Measurements from ENCODE around the gene PLPPR1. TPM values are rescaled to one million over a fixed set of nuclear protein-coding genes. Genes with fewer than 3 reads are reported as not detected.

Gene PLPPR1
- total RNA-seq, 1 donor from 2014 or later: 6.3 TPM

DNA sequence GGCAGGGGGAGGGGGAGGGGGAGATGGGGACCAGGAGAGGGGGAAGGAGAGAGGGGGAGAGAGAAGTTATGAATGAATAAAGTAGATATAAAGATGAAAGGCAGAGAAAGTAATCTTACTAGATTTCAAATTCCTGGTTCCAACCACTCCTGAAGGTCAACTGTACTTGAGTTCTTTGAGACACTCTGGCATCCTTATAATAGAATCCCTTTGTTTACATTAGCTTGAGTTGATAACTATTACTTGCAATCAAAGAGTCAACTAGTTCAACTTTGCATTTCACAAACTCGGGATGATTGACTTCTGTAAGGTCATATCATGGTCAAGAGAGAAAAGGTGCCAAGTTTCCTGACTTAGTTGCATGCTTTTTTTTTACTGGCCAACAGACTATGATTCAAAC lies 314.1 kb downstream of the PLPPR1 start:
- no peaks in the 10 kb centered on the region for H3K9me3 ChIP-seq (ENCODE audit: control insufficient read depth in 3 of 3, low read length in 3 of 3)
- peaks cover 0 to 2% (median 0%) of the 10 kb centered on the region in 3 donors for H3K27me3 ChIP-seq (ENCODE audit: control insufficient read depth in 3 of 3, insufficient read depth in 3 of 3, low read length in 3 of 3)
- no peak overlapping the region for H3K4me3 ChIP-seq (ENCODE audit: low read length in 3 of 3)
- H3K9ac ChIP-seq (ENCODE audit: low read depth in 1 of 3, low read length in 3 of 3): no peak overlapping the region
- no peak overlapping the region for H3K27ac ChIP-seq (ENCODE audit: low read depth, low read length)
- no peaks in the 10 kb centered on the region for H3K36me3 ChIP-seq (ENCODE audit: control insufficient read depth in 3 of 3, insufficient read depth in 3 of 3, low read length in 3 of 3)
- no peaks in the 10 kb centered on the region for H3K4me1 ChIP-seq (ENCODE audit: control insufficient read depth in 3 of 3, insufficient read depth in 3 of 3, low read length in 3 of 3)

DNA sequence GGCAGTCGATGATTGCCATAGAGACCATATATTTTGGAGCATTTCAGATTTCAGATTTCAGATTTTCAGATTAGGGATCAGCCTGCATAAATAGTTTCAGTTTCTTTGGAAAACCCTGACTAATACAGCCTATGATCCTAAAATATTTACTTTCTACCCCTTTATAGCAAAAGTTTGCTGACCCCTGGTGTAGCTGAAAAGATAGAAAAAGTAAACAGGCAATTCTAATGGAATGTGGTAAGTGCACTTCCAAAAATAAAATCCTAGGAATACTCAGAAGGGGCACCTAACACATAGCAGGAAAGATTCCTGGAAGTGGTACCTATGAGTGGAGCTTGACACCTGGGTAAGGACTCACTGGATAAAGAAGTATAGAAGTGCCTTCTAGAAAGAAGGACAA lies 321.8 kb downstream of the PLPPR1 start:
- Histone ChIP-seq H3K9me3 (ENCODE audit: control insufficient read depth in 3 of 3, low read length in 3 of 3) (no peaks in the 10 kb centered on the region), H3K27me3 (ENCODE audit: control insufficient read depth in 3 of 3, insufficient read depth in 3 of 3, low read length in 3 of 3) (peaks cover 0 to 2% (median 0%) of the 10 kb centered on the region in 3 donors), H3K4me1 (ENCODE audit: control insufficient read depth in 3 of 3, insufficient read depth in 3 of 3, low read length in 3 of 3) (no peaks in the 10 kb centered on the region), H3K27ac (ENCODE audit: low read depth, low read length) (no peak overlapping the region), H3K36me3 (ENCODE audit: control insufficient read depth in 3 of 3, insufficient read depth in 3 of 3, low read length in 3 of 3) (no peaks in the 10 kb centered on the region), H3K9ac (ENCODE audit: low read depth in 1 of 3, low read length in 3 of 3) (no peak overlapping the region), H3K4me3 (ENCODE audit: low read length in 3 of 3) (no peak overlapping the region)

DNA sequence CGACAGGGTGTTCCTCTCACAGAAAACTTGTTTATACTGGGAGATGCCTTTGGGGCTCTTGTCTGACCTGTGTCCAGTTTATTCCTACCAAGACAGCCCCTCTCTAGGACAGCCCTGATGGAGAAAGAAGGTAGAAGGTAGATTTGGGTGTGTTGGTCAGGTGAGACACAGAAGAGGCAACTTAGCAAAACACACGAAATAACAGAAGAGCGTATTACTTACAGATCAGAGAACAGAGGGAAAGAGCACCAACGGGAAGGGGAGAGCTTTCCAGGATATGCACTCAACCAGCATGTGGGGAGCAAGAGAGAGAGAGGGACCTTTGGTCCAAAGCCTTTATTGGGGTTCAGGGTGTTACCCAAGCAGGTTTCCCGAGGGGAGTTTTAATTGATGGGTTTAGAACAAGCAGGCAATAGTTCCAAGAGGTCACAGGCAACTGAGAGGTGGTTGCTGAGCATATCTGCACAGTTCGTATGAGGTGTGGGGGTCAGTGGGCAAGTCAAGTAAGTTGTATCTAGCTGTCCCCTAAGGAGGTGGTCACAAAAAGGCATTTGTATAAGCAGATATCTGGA lies 324.5 kb downstream of the PLPPR1 start:
- Histone ChIP-seq H3K27ac (ENCODE audit: low read depth, low read length) (no peak overlapping the region), H3K36me3 (ENCODE audit: control insufficient read depth in 3 of 3, insufficient read depth in 3 of 3, low read length in 3 of 3) (no peaks in the 10 kb centered on the region), H3K4me3 (ENCODE audit: low read length in 3 of 3) (no peak overlapping the region), H3K27me3 (ENCODE audit: control insufficient read depth in 3 of 3, insufficient read depth in 3 of 3, low read length in 3 of 3) (no peaks in the 10 kb centered on the region), H3K9me3 (ENCODE audit: control insufficient read depth in 3 of 3, low read length in 3 of 3) (no peaks in the 10 kb centered on the region), H3K9ac (ENCODE audit: low read depth in 1 of 3, low read length in 3 of 3) (no peak overlapping the region), H3K4me1 (ENCODE audit: control insufficient read depth in 3 of 3, insufficient read depth in 3 of 3, low read length in 3 of 3) (no peaks in the 10 kb centered on the region)

DNA sequence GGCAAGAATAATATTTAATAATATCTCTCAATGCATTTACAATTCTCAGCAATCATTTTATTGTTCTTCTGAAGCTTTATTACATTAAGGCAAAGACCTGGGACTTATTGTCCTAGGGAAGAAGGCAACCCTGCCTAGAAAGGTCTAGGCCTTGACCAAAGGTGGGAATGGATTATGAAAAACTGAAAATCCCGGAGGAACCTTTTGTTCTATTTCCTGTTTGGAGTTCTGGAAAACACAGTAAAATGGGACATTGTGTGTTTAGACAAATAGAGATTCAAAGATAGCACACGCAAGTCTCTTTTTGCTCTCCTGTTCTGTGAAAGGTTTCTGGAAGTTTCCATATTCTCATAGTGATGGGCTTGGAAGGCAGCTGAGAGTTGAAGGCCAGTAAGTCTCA lies 325.2 kb downstream of the PLPPR1 start:
- Histone ChIP-seq H3K27me3 (ENCODE audit: control insufficient read depth in 3 of 3, insufficient read depth in 3 of 3, low read length in 3 of 3) (no peaks in the 10 kb centered on the region), H3K9ac (ENCODE audit: low read depth in 1 of 3, low read length in 3 of 3) (no peak overlapping the region), H3K27ac (ENCODE audit: low read depth, low read length) (no peak overlapping the region), H3K36me3 (ENCODE audit: control insufficient read depth in 3 of 3, insufficient read depth in 3 of 3, low read length in 3 of 3) (no peaks in the 10 kb centered on the region), H3K4me1 (ENCODE audit: control insufficient read depth in 3 of 3, insufficient read depth in 3 of 3, low read length in 3 of 3) (no peaks in the 10 kb centered on the region), H3K9me3 (ENCODE audit: control insufficient read depth in 3 of 3, low read length in 3 of 3) (no peaks in the 10 kb centered on the region), H3K4me3 (ENCODE audit: low read length in 3 of 3) (no peak overlapping the region)

DNA sequence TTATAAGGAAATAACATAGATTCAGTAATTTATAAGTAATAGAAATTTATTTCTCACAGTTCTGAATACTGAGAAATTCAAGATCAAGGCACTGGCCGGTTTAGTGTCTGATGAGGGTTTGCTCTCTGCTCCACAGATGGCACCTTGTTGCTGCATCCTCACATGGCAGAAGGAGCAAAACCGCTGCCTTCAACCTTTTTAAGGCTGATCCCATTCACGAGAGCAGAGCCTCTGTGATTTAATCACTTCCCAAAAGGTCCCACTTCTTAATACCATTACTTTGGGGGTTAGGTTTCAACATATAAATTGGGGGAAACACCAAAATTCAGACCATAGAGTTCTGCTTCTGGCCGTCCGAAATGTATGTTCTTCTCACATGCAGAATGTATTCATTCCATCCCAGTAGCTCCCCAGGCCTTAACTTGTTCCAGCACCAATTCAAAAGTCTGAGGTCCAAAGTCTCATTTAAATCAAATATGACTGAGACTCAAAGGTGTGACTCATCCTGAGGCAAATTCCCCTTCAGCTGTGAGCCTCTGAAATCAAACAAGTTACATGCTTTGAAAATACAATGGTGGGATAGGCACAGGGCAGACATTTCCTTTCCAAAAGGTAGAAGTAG lies 325.7 kb downstream of the PLPPR1 start:
- H3K4me1 ChIP-seq (ENCODE audit: control insufficient read depth in 3 of 3, insufficient read depth in 3 of 3, low read length in 3 of 3): no peaks in the 10 kb centered on the region
- no peaks in the 10 kb centered on the region for H3K9me3 ChIP-seq (ENCODE audit: control insufficient read depth in 3 of 3, low read length in 3 of 3)
- H3K36me3 ChIP-seq (ENCODE audit: control insufficient read depth in 3 of 3, insufficient read depth in 3 of 3, low read length in 3 of 3): no peaks in the 10 kb centered on the region
- no peak overlapping the region for H3K4me3 ChIP-seq (ENCODE audit: low read length in 3 of 3)
- H3K9ac ChIP-seq (ENCODE audit: low read depth in 1 of 3, low read length in 3 of 3): no peak overlapping the region
- no peaks in the 10 kb centered on the region for H3K27me3 ChIP-seq (ENCODE audit: control insufficient read depth in 3 of 3, insufficient read depth in 3 of 3, low read length in 3 of 3)
- H3K27ac ChIP-seq (ENCODE audit: low read depth, low read length): no peak overlapping the region

DNA sequence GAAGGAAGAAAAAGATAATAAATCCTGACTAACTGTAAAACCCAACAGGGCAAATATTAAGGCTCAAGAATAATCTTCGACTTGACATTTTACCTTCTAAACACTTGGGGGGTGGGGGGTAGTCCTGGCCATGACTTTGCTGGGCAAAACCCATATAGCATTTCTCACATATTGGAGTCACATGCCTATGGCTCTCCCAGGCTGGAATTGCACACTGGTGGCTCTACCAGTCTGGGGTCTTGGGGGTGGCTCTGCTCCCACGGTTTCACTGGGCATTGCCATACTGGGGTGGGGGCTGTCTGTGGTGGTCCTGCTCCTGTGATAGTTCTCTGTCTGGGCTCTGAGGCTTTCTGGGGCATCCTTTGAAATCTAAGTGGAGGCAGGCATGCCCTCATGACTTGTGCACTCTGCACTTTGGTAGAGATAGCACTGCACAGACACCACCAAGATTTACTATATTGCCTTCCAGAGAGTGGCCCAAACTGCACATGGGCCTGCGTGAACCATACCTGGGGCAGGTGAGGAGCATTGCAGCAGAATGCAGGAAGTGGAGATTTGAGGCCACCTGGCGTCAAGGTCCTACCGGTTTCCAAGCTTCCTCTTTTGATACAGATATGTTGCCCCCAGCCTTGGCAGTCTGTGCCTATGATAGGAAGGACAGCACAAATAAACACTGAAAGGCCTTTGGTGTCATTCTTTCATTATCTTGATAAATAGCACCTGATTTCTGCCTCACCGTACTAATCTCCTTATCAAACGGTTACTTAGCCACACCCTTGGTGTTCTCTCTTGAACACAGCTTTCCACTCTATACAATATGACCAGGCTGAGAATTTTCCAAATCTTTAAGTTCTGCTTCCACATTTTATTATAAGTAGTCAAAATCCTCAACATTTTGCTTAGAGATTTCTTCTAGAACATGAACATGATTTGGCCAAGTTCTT lies 326.5 kb downstream of the PLPPR1 start:
- no peaks in the 10 kb centered on the region for H3K36me3 ChIP-seq (ENCODE audit: control insufficient read depth in 3 of 3, insufficient read depth in 3 of 3, low read length in 3 of 3)
- H3K4me1 ChIP-seq (ENCODE audit: control insufficient read depth in 3 of 3, insufficient read depth in 3 of 3, low read length in 3 of 3): no peaks in the 10 kb centered on the region
- no peak overlapping the region for H3K4me3 ChIP-seq (ENCODE audit: low read length in 3 of 3)

DNA sequence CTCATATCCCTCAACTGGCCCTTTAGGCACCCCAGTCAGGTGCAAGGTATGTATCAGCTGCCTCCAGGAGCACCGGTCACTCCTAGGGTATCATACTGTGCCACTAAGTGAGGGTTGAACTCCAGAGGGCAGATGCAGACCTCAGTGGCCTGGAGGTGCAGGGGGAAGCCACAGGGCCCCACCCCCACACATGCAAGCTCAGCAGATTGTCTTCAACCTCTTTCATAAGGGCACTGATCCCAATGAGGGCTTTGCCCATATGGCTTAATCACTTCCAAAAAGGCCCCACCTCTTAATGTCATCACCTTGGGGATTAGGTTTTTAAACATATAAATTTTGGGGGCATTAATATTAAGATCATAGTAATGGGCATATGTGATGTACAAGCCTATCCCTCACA lies 328.1 kb downstream of the PLPPR1 start:
- Histone ChIP-seq H3K9me3 (ENCODE audit: control insufficient read depth in 3 of 3, low read length in 3 of 3) (no peaks in the 10 kb centered on the region), H3K9ac (ENCODE audit: low read depth in 1 of 3, low read length in 3 of 3) (no peak overlapping the region), H3K4me1 (ENCODE audit: control insufficient read depth in 3 of 3, insufficient read depth in 3 of 3, low read length in 3 of 3) (no peaks in the 10 kb centered on the region), H3K4me3 (ENCODE audit: low read length in 3 of 3) (no peak overlapping the region), H3K36me3 (ENCODE audit: control insufficient read depth in 3 of 3, insufficient read depth in 3 of 3, low read length in 3 of 3) (no peaks in the 10 kb centered on the region), H3K27ac (ENCODE audit: low read depth, low read length) (no peak overlapping the region), H3K27me3 (ENCODE audit: control insufficient read depth in 3 of 3, insufficient read depth in 3 of 3, low read length in 3 of 3) (no peaks in the 10 kb centered on the region)

More for the DNA sequence above, 326.5 kb downstream of the PLPPR1 start:
- Histone ChIP-seq H3K27ac (ENCODE audit: low read depth, low read length) (no peak overlapping the region), H3K27me3 (ENCODE audit: control insufficient read depth in 3 of 3, insufficient read depth in 3 of 3, low read length in 3 of 3) (no peaks in the 10 kb centered on the region), H3K9ac (ENCODE audit: low read depth in 1 of 3, low read length in 3 of 3) (no peak overlapping the region), H3K9me3 (ENCODE audit: control insufficient read depth in 3 of 3, low read length in 3 of 3) (no peaks in the 10 kb centered on the region)

DNA sequence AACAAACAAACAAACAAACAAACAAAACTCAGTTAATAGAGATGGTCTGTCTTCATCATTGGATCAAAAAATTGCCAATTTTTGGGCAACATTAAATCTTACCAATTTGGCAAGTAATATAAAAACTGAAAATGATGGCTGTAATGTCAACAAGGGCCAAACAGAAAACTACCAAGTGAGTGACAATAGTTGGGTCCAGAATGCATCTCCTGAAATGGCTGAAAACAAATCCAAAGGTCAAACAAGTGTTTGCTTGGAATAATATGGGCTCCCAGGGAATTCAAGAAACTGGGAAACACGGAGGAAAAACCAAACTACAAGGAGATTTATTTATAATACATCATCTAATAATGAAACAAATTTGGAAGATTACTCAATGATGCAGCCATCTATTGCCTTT lies 331.2 kb downstream of the PLPPR1 start:
- H3K9me3 ChIP-seq (ENCODE audit: control insufficient read depth in 3 of 3, low read length in 3 of 3): no peaks in the 10 kb centered on the region
- H3K27ac ChIP-seq (ENCODE audit: low read depth, low read length): no peak overlapping the region
- H3K4me1 ChIP-seq (ENCODE audit: control insufficient read depth in 3 of 3, insufficient read depth in 3 of 3, low read length in 3 of 3): no peaks in the 10 kb centered on the region
- H3K27me3 ChIP-seq (ENCODE audit: control insufficient read depth in 3 of 3, insufficient read depth in 3 of 3, low read length in 3 of 3): no peaks in the 10 kb centered on the region
- H3K4me3 ChIP-seq (ENCODE audit: low read length in 3 of 3): no peak overlapping the region
- peaks cover 0 to 4% (median 0%) of the 10 kb centered on the region in 3 donors for H3K36me3 ChIP-seq (ENCODE audit: control insufficient read depth in 3 of 3, insufficient read depth in 3 of 3, low read length in 3 of 3)
- H3K9ac ChIP-seq (ENCODE audit: low read depth in 1 of 3, low read length in 3 of 3): no peak overlapping the region

DNA sequence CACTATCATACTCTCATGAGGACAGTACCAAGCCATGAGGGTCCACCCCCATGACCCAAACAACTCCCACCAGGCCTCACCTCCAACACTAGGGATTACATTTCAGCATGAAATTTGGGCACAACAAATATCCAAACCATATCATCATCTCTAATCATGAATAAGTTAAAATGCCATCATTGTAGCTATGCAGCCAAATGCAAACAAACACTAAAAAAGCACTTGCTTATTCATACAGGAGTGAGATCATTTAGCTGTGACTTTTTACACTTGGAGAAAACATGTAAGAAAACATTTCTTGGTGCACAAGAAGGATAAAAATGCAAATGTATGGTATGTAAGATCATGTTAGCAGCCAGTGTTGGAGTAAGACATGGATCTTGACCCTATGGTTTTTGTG lies 332.1 kb downstream of the PLPPR1 start:
- H3K9ac ChIP-seq (ENCODE audit: low read depth in 1 of 3, low read length in 3 of 3): no peak overlapping the region
- no peaks in the 10 kb centered on the region for H3K9me3 ChIP-seq (ENCODE audit: control insufficient read depth in 3 of 3, low read length in 3 of 3)
- no peaks in the 10 kb centered on the region for H3K4me1 ChIP-seq (ENCODE audit: control insufficient read depth in 3 of 3, insufficient read depth in 3 of 3, low read length in 3 of 3)
- no peak overlapping the region for H3K27ac ChIP-seq (ENCODE audit: low read depth, low read length)
- H3K27me3 ChIP-seq (ENCODE audit: control insufficient read depth in 3 of 3, insufficient read depth in 3 of 3, low read length in 3 of 3): no peaks in the 10 kb centered on the region
- H3K4me3 ChIP-seq (ENCODE audit: low read length in 3 of 3): no peak overlapping the region
- peaks cover 0 to 4% (median 0%) of the 10 kb centered on the region in 3 donors for H3K36me3 ChIP-seq (ENCODE audit: control insufficient read depth in 3 of 3, insufficient read depth in 3 of 3, low read length in 3 of 3)

DNA sequence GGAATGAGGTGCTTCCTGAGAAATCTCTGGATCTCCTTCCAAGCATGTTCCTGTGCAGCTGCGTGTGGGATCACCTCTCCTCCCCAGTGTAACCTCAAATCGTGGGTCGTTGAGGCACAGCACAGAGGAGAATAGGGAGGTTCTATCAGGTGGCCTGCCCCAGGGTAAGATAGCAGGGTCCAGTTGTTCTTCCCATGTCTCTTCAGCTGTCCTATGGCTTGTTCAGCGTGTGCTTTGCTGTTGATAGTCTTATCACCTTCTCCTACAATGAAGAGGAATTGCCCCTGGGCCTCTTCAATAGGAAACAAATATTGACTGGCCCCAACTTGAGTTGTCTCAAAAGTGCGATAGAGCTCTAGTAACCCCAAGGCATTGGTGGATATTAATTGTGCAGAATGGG lies 333.9 kb downstream of the PLPPR1 start:
- H3K27me3 ChIP-seq (ENCODE audit: control insufficient read depth in 3 of 3, insufficient read depth in 3 of 3, low read length in 3 of 3): no peaks in the 10 kb centered on the region
- H3K9me3 ChIP-seq (ENCODE audit: control insufficient read depth in 3 of 3, low read length in 3 of 3): no peaks in the 10 kb centered on the region
- H3K36me3 ChIP-seq (ENCODE audit: control insufficient read depth in 3 of 3, insufficient read depth in 3 of 3, low read length in 3 of 3): peaks cover 0 to 4% (median 0%) of the 10 kb centered on the region in 3 donors
- no peak overlapping the region for H3K27ac ChIP-seq (ENCODE audit: low read depth, low read length)
- H3K9ac ChIP-seq (ENCODE audit: low read depth in 1 of 3, low read length in 3 of 3): no peak overlapping the region
- H3K4me1 ChIP-seq (ENCODE audit: control insufficient read depth in 3 of 3, insufficient read depth in 3 of 3, low read length in 3 of 3): no peaks in the 10 kb centered on the region
- H3K4me3 ChIP-seq (ENCODE audit: low read length in 3 of 3): no peak overlapping the region
